ENCODE measurements around the gene SOX5.

Gene SOX5

GRCh38 chr12:23482571-23482970, 466.9 kb downstream of the SOX5 start:
- no peak for DNase-seq
